ENCODE results near the gene PEX14.

Gene PEX14

DNA sequence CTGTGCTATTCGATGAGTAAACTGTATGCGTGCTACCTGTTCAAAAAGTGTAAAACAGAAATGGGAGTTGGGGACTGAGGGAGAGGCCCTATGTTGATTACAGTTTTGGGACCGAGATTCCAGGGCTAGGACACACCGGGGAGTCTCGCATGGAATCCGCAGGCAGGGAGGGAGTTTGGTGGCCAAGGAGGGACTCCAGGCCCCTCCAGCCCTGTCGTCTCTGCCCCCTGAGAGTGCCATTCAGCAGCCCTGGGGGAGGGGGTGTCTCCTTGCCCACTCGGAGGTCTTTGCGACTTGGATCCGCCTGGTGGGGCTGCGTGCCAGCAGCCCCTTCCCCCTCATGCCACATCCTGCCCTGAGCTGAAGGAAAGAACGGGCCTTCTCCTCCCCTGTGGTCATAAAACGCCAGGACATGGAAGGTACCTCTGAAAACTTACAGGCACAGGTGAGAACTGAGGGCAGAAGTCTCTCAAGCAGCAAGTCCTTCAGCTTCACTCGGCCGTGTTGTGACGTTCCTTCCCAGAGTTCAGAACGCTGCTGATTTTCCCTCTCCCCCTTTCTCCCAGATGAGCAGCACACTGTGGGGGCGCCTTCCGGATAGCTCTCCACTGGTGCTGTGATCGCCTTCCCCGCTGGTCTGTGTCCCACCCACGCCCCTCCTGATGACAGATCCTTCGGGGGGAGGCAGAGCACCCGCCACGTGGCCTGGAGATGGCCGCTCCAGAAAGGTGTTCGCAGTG is 141.4 kb downstream of the PEX14 start:
- DNase-seq (ENCODE audit: low read depth in 2 of 2), result no peak

DNA sequence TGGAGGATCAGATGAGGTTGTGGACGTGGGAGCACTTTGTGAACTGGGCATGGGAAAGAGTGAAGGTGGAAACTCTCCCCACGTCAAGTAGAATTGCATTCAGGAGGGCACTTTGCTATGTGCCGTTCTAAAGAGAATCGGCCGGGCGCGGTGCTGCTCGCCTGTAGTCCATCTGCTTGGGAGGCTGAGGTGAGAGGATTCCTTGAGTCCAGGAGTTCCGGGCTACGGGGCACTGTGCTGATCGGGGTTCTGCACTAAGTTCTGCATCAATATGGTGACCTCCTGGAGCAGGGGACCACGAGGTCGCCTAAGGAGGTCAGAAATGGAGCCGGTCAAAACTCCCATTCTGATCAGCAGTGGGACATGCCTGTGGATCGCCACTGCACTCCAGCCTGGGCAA is 141.9 kb downstream of the PEX14 start:
- DNase-seq (ENCODE audit: low read depth in 2 of 2), result no peak

GRCh38 chr1:10617318-10617717 is 142.6 kb downstream of the PEX14 start:
- DNase-seq (ENCODE audit: low read depth in 2 of 2), result no peak

DNA sequence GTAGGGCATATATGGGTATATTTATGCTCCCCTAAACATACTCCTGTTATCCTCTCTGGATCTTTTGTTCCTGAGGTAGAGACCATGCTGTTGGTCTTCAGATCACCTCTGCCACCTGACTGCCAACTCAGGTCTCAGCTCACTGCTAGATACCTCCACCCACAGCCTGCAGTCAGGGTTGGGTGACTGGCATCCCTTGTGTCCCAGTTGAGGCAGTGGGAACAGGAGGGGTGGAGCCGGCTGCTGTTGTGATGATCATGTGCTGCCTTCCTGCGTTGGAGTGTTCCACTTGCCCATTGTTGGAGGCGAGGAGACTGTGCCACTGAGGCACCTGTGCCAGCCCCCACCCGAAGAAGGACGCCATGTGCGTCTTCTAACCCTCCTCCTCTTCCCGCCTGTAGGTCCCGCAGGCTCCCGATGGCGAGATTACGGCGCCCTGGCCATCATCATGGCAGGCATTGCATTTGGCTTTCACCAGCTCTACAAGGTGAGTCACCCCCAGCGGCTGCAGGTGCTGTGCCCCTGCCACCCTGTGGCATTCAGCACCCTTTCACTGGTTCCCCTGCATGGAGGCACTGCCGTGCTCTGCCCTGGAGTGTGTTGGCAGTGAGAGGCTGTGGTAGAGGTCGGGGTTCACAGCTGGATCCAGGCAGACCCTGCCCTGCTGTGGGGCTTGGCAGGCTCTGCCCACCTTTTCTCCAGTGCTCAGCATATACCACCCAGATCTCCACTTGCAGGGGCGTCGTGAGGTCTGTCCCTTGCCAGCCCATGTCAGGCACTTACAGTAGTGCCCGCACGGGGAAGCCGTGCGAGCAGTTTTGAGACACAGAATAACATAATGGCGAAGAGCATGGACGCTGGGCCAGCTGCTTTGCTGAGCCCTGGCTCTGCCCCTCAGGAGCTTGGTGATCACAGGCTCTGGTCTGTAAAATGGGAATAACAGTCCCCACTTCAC is 143.5 kb downstream of the PEX14 start:
- no peak for DNase-seq (ENCODE audit: low read depth in 2 of 2)

DNA sequence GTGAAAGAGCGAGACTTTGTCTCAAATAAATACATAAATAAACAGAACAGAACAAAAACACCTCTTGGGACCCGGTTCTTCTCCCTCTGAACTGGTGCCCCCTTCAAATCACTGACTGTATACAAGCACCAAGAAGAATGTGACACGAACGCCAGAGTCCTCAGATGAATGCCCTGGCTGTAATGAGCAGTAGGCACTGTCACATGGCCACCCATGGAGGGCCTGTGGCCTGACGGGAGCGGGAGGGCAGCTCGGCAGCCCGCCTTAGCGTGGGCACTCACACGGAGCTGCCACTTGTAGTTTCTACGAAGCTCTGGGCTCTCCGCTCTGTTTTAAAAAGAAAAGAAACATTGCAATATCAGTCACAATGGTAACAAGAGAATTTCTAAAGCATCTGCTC is 146.0 kb downstream of the PEX14 start:
- DNase-seq (ENCODE audit: low read depth in 2 of 2), result no peak

DNA sequence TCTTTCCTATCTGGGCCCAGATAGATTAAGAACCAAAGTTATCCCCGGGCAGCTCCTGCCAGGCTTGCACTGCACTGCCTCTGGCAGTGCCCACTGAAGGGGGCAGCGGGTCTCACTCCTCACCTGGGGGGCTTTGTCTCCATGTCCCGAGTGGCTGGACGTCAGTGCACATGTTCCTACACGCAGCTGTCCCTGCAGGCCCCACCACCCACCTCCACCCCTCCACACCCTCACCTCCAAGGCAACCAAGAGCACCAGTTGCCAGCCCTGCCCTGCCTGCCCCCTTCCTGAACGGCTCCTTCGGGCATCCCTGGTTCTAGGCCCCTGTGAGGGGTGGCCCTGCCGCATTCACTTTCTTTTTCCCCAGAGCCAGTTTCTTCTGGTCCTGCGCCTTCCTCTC is 147.2 kb downstream of the PEX14 start:
- no peak for DNase-seq (ENCODE audit: low read depth in 2 of 2)

- DNase-seq (ENCODE audit: low read depth in 2 of 2), result no peak
Measured at GRCh38 chr1:10622910-10623685, 148.3 kb downstream of the PEX14 start.

DNA sequence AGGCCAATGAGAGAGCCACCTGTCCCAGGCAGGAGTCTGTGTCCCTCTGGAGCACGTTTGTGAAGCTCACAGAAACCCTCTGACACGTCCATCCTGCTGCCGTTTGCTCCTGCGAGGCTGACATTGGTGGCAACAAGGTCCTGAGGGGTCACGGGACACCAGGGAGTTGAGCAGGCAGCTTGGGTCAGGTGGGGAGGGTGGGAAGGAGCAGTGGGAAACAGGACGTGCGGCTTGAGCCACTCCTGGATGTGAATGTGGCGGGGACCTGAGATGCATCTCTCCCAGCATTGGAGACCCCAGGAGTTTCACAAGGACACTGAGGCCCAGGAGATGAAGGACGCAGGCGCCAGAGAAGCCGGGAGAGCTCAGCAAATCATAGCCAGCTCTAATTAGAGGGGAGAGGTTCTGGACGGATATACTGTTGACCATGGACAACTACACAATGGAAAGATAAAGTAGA is 149.0 kb downstream of the PEX14 start:
- DNase-seq (ENCODE audit: low read depth in 2 of 2), result no peak

GRCh38 chr1:10624256-10625050 is 149.7 kb downstream of the PEX14 start:
- DNase-seq (ENCODE audit: low read depth in 2 of 2), result no peak

- no peak for DNase-seq (ENCODE audit: low read depth in 2 of 2)
Measured at GRCh38 chr1:10625076-10625475, 150.3 kb downstream of the PEX14 start.

- peak in 1 of 2 experiments; percentile 7 for DNase-seq (ENCODE audit: low read depth in 2 of 2)
Measured at GRCh38 chr1:10625554-10625953, 150.8 kb downstream of the PEX14 start.

GRCh38 chr1:10626131-10626731 is 151.5 kb downstream of the PEX14 start:
- peak in 1 of 2 experiments; percentile 9 for DNase-seq (ENCODE audit: low read depth in 2 of 2)

- DNase-seq (ENCODE audit: low read depth in 2 of 2), result no peak
Measured at GRCh38 chr1:10626791-10627410, 152.2 kb downstream of the PEX14 start.

GRCh38 chr1:10628685-10629084 is 153.9 kb downstream of the PEX14 start:
- DNase-seq (ENCODE audit: low read depth in 2 of 2), result no peak

- DNase-seq (ENCODE audit: low read depth in 2 of 2), result no peak
Measured at GRCh38 chr1:10629091-10629815, 154.5 kb downstream of the PEX14 start.

- DNase-seq (ENCODE audit: low read depth in 2 of 2), result no peak
Measured at GRCh38 chr1:10629816-10630571, 155.2 kb downstream of the PEX14 start.

GRCh38 chr1:10630661-10631120 is 155.9 kb downstream of the PEX14 start:
- DNase-seq (ENCODE audit: low read depth in 2 of 2), result no peak

GRCh38 chr1:10631121-10631810 is 156.5 kb downstream of the PEX14 start:
- no peak for DNase-seq (ENCODE audit: low read depth in 2 of 2)

All from fibroblast of skin of left quadriceps (primary cell).